Psoas muscle (tissue), 8 donors: Measurements from ENCODE around the gene SEMG1. TPM values are rescaled to one million over a fixed set of nuclear protein-coding genes. Genes with fewer than 3 reads are reported as not detected.

Source experiments
- ATAC-seq, 4 donors: fragments of 200-7000 bp; cut with Tn5 transposase; one replicate each; pipeline ENCODE4 v1.9.1; 2020; ENCODE audit warnings: moderate library complexity in 3 of 4, mild to moderate bottlenecking in 2 of 4
- DNase-seq, 2 donors: peaks; one replicate each; pipeline ENCODE4 v3.0.0-alpha.2; 2020
- H3K27ac ChIP-seq: fragments of 200-600 bp; one replicate; pipeline ENCODE4 v1.8.0; 2022
- H3K27me3 ChIP-seq, 3 donors: fragments of 200-600 bp in 1 of 3; one replicate each; pipeline versions ENCODE4 v1.6.1 to v1.8.0; 2013 to 2022; ENCODE audit warnings: low read length in 2 of 3, mild to moderate bottlenecking in 2 of 3, moderate library complexity in 1 of 3; ENCODE audit not compliant: insufficient read depth in 3 of 3
- H3K36me3 ChIP-seq, 2 donors: fragments of 200-600 bp in 1 of 2; one replicate each; pipeline versions ENCODE4 v1.6.1 to v1.8.0; 2013 to 2022; ENCODE audit warnings: low read depth in 1 of 2, mild to moderate bottlenecking in 1 of 2, moderate library complexity in 1 of 2; ENCODE audit not compliant: insufficient read depth in 1 of 2
- H3K4me1 ChIP-seq: fragments of 200-600 bp; one replicate; pipeline ENCODE4 v1.8.0; 2022
- H3K4me3 ChIP-seq: fragments of 200-600 bp; one replicate; pipeline ENCODE4 v1.8.0; 2022; ENCODE audit warnings: mild to moderate bottlenecking
- H3K9me3 ChIP-seq: fragments of 200-600 bp; one replicate; pipeline ENCODE4 v1.8.0; 2022
- CTCF ChIP-seq: fragments of 200-600 bp; IDR thresholded peaks from one replicate; pipeline ENCODE4 v1.8.0; 2022; ENCODE audit warnings: antibody characterized with exemption
- WGBS, 3 donors: extraction: QIAGEN DNeasy Blood & Tissue Kit; methylation state at CpG; one replicate each; pipeline versions ENCODE4 v1.1.6 to v1.1.7; 2013; 5-methylcytosine and 5-hydroxymethylcytosine counted together
- intact Hi-C, 2 donors: fragments of 100-400 bp; cut with DNase I; formaldehyde crosslinking; loops; one replicate each; pipeline versions ENCODE4 v1.11.0 to v1.14.2; 2022
- polyA plus RNA-seq, 3 donors: library from polyadenylated mRNA; stranded (reverse); fragments of 200-250 nt; gene quantifications; one replicate each; pipeline ENCODE4 v1.2.3, GENCODE V29; 2013
- total RNA-seq, 4 donors: library from RNA; stranded (reverse); fragmentation: NEBNext Ultra II Directional in 2 of 4; extraction: Animal tissue kit (Norgen Biotek cat#: 25700) in 2 of 4; gene quantifications; one replicate each; pipeline versions ENCODE4 v1.2.1 to v1.2.4, GENCODE V29; 2021 to 2023
- donor health status: healthy with polysubstance abuse.
- donor health status: DM: no; HTN: no; CAD: no; lungs with moderate emphysema.
- donor health status: Bipolar disorder and iron deficiency.
- donor health status: healthy.
- donor health status: DM: yes; HTN: yes; CAD: no.
- donor health status: DM: no; HTN: no; CAD: no.
- donor health status: DM: no; HTN: no; CAD: no.
- donor health status: DM: yes; HTN: yes; CAD: no.

The SEMG1 gene
- total and polyA plus RNA-seq, 7 donors: not detected

GRCh38 chr20:45181639-45182038, 25.2 kb upstream of the SEMG1 start:
- ATAC-seq (no peak), DNase-seq (no peak)
- Histone ChIP-seq H3K27me3 (no peaks in the 10 kb centered on the region), H3K27ac (no peak overlapping the region), H3K36me3 (no peaks in the 10 kb centered on the region), H3K9me3 (no peaks in the 10 kb centered on the region), H3K4me3 (no peak overlapping the region), H3K4me1 (no peaks in the 10 kb centered on the region)
- intact Hi-C loops: no loop called here
- TF ChIP-seq CTCF: no peak
- 18 to 27% (median 19%) methylated on average over 2 of the region's 2 CpGs for WGBS, 3 donors

DNA sequence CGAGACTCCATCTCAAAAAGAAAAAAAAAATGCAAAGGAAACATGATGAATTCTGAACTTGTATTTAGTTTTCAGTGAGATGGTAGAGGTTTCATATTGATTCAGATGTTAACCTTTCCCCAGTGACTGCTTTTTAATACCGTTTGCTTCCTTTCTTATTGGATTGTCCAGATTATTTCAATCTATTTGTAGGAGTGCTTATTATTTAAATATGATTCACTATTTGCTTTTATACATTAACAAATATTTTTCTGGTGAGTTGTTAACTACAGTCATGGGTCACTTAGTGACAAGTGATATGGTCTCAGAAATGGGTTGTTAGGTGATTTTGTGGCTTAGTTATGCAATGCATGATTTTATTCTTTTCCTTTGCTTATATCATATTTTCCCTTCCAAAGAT, 23.7 kb upstream of the SEMG1 start:
- no peaks in the 10 kb centered on the region for H3K27me3 ChIP-seq
- H3K36me3 ChIP-seq: no peaks in the 10 kb centered on the region
- H3K27ac ChIP-seq: no peak overlapping the region
- DNase-seq (no peak), ATAC-seq (no peak)
- no peak for TF ChIP-seq CTCF
- 75 to 89% (median 79%) methylated on average over 2 of the region's 2 CpGs for WGBS, 3 donors
- intact Hi-C loops: no loop called here
- no peaks in the 10 kb centered on the region for H3K9me3 ChIP-seq
- H3K4me3 ChIP-seq: no peak overlapping the region
- H3K4me1 ChIP-seq: no peaks in the 10 kb centered on the region

DNA sequence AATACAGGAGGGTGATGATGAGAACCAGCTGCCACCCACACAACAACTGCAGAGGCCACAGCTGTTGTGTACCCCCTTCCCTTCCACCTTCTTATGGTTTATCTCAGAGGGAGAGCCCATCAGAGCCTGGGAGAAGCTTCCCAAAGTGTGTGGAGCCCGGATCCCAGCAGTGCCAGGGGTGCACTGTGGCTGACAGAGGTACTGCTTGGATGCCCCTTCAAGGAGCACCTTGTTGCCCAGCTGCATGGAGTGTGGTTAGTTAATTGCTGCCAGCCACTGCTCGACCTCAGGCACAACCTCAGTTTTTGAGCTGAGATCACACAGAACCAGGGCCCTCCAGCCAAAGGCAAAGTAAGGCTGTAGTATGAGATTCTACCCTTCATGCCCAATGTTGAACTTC, 19.1 kb upstream of the SEMG1 start:
- DNase-seq (no peak), ATAC-seq (no peak)
- Histone ChIP-seq H3K27ac (no peak overlapping the region), H3K9me3 (no peaks in the 10 kb centered on the region), H3K4me1 (no peaks in the 10 kb centered on the region), H3K27me3 (no peaks in the 10 kb centered on the region), H3K4me3 (no peak overlapping the region), H3K36me3 (no peaks in the 10 kb centered on the region)
- intact Hi-C loops: no loop called here
- 40 to 56% (median 47%) methylated on average over 2 of the region's 2 CpGs for WGBS, 3 donors
- TF ChIP-seq CTCF: no peak

- H3K4me1 ChIP-seq: no peaks in the 10 kb centered on the region
- intact Hi-C loops: no loop called here
- H3K36me3 ChIP-seq: no peaks in the 10 kb centered on the region
- no peak for DNase-seq
- H3K27me3 ChIP-seq: peaks cover 0 to 5% (median 0%) of the 10 kb centered on the region in 3 donors
- H3K4me3 ChIP-seq: no peak overlapping the region
- ATAC-seq: no peak
- 81 to 85% (median 83%) methylated on average over 3 of the region's 3 CpGs for WGBS, 3 donors
- no peak for TF ChIP-seq CTCF
- no peaks in the 10 kb centered on the region for H3K9me3 ChIP-seq
- no peak overlapping the region for H3K27ac ChIP-seq
Observed at GRCh38 chr20:45189067-45189609, 17.7 kb upstream of the SEMG1 start.

DNA sequence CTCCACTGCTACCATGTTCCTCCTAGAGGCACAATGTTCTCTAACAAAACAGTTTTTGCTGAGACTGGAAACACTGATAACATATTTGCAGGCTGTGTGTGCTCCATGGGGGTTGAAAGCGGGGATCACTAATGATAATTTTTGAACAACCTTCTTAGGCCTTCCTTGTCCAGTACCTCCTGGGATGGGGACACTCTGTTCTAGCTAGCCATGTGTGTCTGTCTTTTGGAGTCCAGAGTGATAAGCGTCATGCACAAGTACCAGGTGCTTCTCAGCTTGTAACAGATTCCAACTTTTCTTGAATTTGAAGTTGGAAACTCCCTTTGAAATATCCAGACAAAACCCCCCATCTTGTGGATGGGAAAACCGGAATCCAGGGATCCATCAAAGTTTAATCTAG, 17.0 kb upstream of the SEMG1 start:
- Histone ChIP-seq H3K27me3 (peaks cover 0 to 5% (median 0%) of the 10 kb centered on the region in 3 donors), H3K4me3 (no peak overlapping the region), H3K27ac (no peak overlapping the region), H3K4me1 (no peaks in the 10 kb centered on the region), H3K9me3 (no peaks in the 10 kb centered on the region), H3K36me3 (no peaks in the 10 kb centered on the region)
- TF ChIP-seq CTCF: no peak
- WGBS, 3 donors: 77 to 87% (median 84%) methylated on average over 3 of the region's 3 CpGs
- intact Hi-C loops: no loop called here
- no peak for DNase-seq
- no peak for ATAC-seq
